Suprapubic skin (tissue), 4 donors: Measurements from ENCODE around the gene NDN.
"Not testable (repeated sequence)": the region's sequence is repeated elsewhere in the genome, so short reads cannot be mapped to it uniquely, and the experiment has no call there.

Source experiments
- EP300 ChIP-seq: sonication (generic); formaldehyde crosslinking; IDR thresholded peaks from one replicate; pipeline ENCODE4 v1.6.1; 2017; ENCODE audit warnings: antibody characterized with exemption
- POLR2A ChIP-seq, 2 donors: fragments of 450-650 bp; IDR thresholded peaks; one replicate each; pipeline ENCODE4 v1.6.1; 2017; ENCODE audit warnings: antibody characterized with exemption in 2 of 2, mild to moderate bottlenecking in 2 of 2, moderate library complexity in 2 of 2
- POLR2AphosphoS5 ChIP-seq, 3 donors: sonication (generic); formaldehyde crosslinking; IDR thresholded peaks; one replicate each; pipeline ENCODE4 v1.6.1; 2017; ENCODE audit warnings: antibody characterized with exemption in 3 of 3
- TF ChIP-seq, protein P1 (sequence below), 2 donors: fragments of 200-600 bp in 1 of 2; fragments of 450-650 bp in 1 of 2; sonication (generic) in 1 of 2; IDR thresholded peaks; one replicate each; pipeline ENCODE4 v1.5.1; 2016 to 2019; ENCODE audit warnings: antibody characterized with exemption in 2 of 2, mild to moderate bottlenecking in 1 of 2, moderate library complexity in 1 of 2

- TF ChIP-seq, protein P1, sequence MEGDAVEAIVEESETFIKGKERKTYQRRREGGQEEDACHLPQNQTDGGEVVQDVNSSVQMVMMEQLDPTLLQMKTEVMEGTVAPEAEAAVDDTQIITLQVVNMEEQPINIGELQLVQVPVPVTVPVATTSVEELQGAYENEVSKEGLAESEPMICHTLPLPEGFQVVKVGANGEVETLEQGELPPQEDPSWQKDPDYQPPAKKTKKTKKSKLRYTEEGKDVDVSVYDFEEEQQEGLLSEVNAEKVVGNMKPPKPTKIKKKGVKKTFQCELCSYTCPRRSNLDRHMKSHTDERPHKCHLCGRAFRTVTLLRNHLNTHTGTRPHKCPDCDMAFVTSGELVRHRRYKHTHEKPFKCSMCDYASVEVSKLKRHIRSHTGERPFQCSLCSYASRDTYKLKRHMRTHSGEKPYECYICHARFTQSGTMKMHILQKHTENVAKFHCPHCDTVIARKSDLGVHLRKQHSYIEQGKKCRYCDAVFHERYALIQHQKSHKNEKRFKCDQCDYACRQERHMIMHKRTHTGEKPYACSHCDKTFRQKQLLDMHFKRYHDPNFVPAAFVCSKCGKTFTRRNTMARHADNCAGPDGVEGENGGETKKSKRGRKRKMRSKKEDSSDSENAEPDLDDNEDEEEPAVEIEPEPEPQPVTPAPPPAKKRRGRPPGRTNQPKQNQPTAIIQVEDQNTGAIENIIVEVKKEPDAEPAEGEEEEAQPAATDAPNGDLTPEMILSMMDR (IDR thresholded peaks at IDR 0.05) = not testable (repeated sequence)
- not testable (repeated sequence) for TF ChIP-seq POLR2A (IDR thresholded peaks at IDR 0.05); EP300; POLR2AphosphoS5 (IDR thresholded peaks at IDR 0.05)
Observed at GRCh38 chr15:23713874-23714656, 27.0 kb upstream of the NDN start.
